ENCODE measurements around the gene CCDC149.

The CCDC149 gene

GRCh38 chr4:24856586-24856985, 56.3 kb downstream of the CCDC149 start:
- DNase-seq (ENCODE audit: low spot score): peak; percentile 58
- TF ChIP-seq, protein P1, sequence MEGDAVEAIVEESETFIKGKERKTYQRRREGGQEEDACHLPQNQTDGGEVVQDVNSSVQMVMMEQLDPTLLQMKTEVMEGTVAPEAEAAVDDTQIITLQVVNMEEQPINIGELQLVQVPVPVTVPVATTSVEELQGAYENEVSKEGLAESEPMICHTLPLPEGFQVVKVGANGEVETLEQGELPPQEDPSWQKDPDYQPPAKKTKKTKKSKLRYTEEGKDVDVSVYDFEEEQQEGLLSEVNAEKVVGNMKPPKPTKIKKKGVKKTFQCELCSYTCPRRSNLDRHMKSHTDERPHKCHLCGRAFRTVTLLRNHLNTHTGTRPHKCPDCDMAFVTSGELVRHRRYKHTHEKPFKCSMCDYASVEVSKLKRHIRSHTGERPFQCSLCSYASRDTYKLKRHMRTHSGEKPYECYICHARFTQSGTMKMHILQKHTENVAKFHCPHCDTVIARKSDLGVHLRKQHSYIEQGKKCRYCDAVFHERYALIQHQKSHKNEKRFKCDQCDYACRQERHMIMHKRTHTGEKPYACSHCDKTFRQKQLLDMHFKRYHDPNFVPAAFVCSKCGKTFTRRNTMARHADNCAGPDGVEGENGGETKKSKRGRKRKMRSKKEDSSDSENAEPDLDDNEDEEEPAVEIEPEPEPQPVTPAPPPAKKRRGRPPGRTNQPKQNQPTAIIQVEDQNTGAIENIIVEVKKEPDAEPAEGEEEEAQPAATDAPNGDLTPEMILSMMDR (IDR thresholded peaks at IDR 0.05; ENCODE audit: extremely low read depth, missing control alignments): no peak

DNA sequence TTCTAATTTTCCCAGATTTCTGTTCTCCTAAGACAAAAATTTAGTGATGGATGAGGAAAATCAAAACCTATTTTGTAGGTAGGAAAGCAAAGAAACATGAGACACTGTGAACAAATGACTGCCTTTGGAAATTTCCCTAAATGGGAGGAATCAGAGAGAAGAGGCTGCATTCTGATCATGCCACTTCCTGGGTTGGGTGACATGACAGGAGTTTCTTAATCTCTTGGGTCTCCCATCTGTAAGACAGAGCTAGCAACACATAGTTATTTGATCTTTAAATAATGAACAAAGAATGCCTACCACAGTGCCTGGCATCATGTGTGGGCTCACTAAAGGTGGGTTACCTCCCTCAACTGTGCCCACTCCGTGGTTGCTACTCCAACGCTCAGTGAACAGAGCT, 57.1 kb downstream of the CCDC149 start:
- no peak for DNase-seq (ENCODE audit: low spot score)
- TF ChIP-seq, protein P1 (IDR thresholded peaks at IDR 0.05; ENCODE audit: extremely low read depth, missing control alignments): no peak

DNA sequence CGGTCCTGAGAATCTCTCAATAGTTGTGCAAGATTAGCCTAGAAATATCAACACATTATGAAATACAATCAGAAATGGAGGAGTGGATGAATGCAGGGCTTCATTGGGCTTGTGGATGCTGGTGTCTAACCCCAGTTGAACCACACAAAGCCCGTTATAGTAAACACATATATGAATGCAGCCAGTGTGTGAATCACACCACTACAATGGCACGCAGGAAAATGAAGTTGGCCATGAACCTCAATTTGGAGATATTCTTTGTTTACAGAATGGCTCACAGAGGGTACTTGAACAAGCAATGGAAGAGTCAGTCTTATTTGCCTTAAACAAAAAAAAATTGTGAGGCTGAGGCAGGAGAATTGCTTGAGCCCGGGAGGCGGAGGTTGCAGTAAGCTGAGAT, 59.7 kb downstream of the CCDC149 start:
- TF ChIP-seq, protein P1 (IDR thresholded peaks at IDR 0.05; ENCODE audit: extremely low read depth, missing control alignments): no peak
- DNase-seq (ENCODE audit: low spot score): no peak

DNA sequence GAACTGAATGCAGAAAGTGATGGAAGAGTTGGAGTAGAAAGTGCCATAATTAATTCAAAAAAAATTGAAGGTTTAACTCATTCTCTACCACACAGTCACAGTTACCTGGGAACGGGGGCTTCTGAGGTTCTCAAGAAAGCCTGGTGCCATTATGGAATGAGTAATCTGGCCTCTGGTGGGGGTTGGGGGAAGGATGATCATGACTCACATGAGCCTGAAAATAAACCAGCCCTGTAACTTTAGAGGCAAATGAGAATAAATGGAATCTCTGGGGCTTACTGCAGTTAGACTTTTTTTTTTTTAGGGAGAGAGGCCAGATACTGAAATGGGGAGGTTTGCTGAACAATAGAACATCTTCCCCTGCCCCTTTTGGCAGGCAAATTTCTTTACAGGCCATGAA, 62.2 kb downstream of the CCDC149 start:
- no peak for DNase-seq (ENCODE audit: low spot score)
- TF ChIP-seq, protein P1 (IDR thresholded peaks at IDR 0.05; ENCODE audit: extremely low read depth, missing control alignments): no peak

DNA sequence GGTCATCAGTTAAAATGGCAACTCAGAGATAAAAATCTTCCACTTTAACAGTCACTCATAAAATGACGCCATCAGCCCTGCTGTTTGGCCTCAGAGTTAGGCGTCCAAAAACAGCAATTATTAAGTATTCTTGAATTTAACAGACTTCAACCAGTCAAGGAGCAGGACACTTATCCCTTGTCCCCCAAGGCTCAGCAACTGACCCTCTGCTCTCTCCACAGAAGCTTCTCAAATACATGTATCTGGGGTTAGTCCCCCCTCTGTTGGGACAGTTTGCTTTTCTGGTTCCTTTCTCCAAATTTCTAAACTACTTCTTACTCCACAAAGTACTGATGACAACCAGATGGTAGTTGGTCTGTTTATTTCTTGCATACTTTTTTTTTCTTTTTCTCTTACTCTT, 63.1 kb downstream of the CCDC149 start:
- TF ChIP-seq, protein P1 (IDR thresholded peaks at IDR 0.05; ENCODE audit: extremely low read depth, missing control alignments): no peak
- no peak for DNase-seq (ENCODE audit: low spot score)

GRCh38 chr4:24849351-24849750, 63.5 kb downstream of the CCDC149 start:
- DNase-seq (ENCODE audit: low spot score): no peak
- TF ChIP-seq, protein P1 (IDR thresholded peaks at IDR 0.05; ENCODE audit: extremely low read depth, missing control alignments): no peak

DNA sequence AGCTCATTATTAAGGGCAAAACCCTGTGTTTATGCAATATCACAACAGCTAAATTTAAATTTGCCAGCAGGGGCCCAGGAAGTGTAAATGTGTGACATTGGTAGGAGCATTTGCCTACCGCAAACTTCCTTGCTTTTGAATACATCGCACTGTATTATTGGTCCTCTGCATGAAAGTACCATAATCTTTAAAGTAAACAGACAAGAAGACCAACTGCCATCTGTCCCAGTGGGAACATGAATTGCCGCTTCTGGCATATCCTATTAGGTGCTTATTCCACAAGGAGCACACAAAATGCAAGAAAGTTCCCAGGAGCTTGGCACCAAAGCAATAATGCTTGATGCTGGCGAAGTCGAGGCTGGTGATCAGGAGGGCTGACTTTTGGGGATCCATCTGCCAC, 66.1 kb downstream of the CCDC149 start:
- DNase-seq (ENCODE audit: low spot score): no peak
- TF ChIP-seq, protein P1 (IDR thresholded peaks at IDR 0.05; ENCODE audit: extremely low read depth, missing control alignments): no peak
